CD4-positive, alpha-beta T cell treated with Interleukin-4 for 4 hours (primary cell): ENCODE results near the gene SSH3.
"Not testable (repeated sequence)": the region's sequence is repeated elsewhere in the genome, so short reads cannot be mapped to it uniquely, and the experiment has no call there.

ENCODE experiments used
- DNase-seq: peaks from one replicate; pipeline ENCODE4 v3.0.0-alpha.2; 2020

Gene SSH3

GRCh38 chr11:67313125-67313890 lies 10.0 kb downstream of the SSH3 start:
- no peak for DNase-seq

GRCh38 chr11:67314218-67314617 lies 10.9 kb downstream of the SSH3 start:
- DNase-seq = no peak

- DNase-seq = no peak
Observed at GRCh38 chr11:67315325-67315909, 12.1 kb downstream of the SSH3 start.

DNA sequence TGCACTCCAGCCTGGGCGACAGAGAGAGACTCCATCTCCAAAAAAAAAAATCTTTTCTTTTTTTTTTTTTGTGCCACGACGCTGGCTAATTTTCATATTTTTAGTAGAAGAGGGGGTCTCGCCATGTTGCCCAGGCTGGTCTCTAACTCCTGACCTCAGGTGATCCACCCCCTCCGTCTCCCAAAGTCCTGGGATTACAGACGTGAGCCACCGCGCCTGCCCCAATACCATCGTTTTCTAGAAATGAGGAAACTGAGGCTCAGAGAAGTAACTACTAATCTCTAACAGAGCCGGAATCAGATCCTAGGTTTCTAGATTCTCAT lies 13.5 kb downstream of the SSH3 start:
- no peak for DNase-seq

GRCh38 chr11:67317205-67317887 lies 14.0 kb downstream of the SSH3 start:
- DNase-seq = peak; percentile 97

- peak; percentile 10 for DNase-seq
Observed at GRCh38 chr11:67317888-67318555, 14.7 kb downstream of the SSH3 start.

GRCh38 chr11:67318876-67319275 lies 15.5 kb downstream of the SSH3 start:
- not testable (repeated sequence) for DNase-seq

GRCh38 chr11:67320011-67320410 lies 16.7 kb downstream of the SSH3 start:
- DNase-seq = no peak

GRCh38 chr11:67320691-67321090 lies 17.4 kb downstream of the SSH3 start:
- no peak for DNase-seq

DNA sequence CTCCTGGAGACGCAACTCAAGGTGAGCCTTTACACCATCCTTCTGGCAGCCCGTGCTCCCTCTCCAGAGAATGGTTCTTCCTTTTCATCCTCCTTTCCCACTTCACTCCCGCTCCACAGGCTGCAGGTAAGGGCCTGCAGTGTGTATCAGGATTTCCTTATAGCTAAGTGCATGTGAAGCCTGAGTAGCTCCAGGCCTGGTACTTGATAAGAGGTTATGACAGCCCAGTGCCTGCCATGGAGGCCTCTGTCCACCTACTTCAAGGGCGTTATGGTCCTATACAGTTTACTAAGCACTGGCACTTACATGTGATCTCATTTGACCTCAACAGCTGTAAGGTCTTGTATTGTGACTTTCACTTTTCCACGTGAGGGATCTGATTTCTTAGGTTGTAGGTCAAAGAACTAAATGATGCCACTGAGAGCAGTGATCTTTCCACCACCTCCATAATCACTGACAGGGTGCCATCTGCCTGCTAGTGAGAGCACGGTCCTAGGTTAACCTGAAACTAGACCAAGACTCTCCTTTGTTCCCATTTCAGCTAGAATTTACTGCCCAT lies 18.1 kb downstream of the SSH3 start:
- DNase-seq = no peak

DNA sequence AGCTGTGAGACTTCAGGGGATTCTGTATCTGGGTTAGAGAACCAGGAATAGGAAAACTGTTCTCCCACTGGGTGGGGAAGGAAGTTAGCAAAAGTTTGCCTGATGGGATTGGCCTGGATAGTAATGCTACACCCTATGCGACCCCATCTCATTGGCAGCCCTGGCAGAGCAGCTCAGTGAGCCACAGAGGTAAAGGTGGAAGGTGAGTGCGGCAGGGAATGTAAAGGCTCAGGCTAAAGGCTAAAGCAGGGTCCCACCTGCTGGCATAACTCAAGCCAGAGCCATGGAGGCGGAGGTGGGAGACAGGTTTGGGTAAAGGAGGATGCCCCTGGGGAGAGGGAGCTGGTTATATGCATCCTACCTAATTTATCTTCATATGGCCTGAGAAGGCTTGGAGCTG lies 18.7 kb downstream of the SSH3 start:
- no peak for DNase-seq

- DNase-seq = no peak
Observed at GRCh38 chr11:67323526-67323925, 20.2 kb downstream of the SSH3 start.

- no peak for DNase-seq
Observed at GRCh38 chr11:67332081-67332691, 28.9 kb downstream of the SSH3 start.

GRCh38 chr11:67337257-67337656 lies 33.9 kb downstream of the SSH3 start:
- no peak for DNase-seq

GRCh38 chr11:67344264-67344663 lies 40.9 kb downstream of the SSH3 start:
- peak; percentile 19 for DNase-seq

DNA sequence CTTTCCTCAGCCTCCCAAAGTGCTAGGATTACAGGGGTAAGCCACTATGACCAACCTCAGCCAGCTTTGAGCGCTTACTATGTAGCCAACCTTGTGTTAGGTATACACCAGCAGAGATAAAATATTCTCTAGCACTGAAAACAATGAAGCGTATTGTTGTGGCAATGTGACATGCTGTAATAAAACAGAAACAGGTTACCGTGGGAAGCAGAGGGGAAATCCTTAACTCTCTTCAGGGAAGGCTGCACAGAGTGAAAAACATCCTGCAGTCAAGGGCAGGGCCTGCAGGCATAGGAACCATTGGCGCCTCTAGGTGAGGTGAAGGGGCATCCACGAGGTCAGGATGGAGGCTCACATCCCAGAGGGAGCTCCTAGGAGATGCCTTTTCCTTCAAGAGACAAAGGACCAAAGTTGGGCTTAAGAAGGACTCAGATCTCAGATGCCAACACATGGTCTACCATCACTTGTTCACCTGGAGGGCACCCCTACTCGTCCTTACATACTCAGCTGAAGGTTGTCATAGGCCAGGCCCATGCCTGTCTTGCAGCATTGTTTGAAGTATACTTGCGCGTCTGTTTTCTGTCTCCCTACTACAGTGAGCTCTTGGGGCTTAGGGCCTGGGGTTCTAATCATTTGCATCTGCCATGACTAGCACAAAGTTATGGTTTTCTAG lies 42.1 kb downstream of the SSH3 start:
- DNase-seq = no peak

- DNase-seq = peak; percentile 57
Observed at GRCh38 chr11:67345920-67346819, 42.8 kb downstream of the SSH3 start.

GRCh38 chr11:67347964-67348749 lies 44.8 kb downstream of the SSH3 start:
- DNase-seq = no peak

- no peak for DNase-seq
Observed at GRCh38 chr11:67349036-67349435, 45.7 kb downstream of the SSH3 start.

DNA sequence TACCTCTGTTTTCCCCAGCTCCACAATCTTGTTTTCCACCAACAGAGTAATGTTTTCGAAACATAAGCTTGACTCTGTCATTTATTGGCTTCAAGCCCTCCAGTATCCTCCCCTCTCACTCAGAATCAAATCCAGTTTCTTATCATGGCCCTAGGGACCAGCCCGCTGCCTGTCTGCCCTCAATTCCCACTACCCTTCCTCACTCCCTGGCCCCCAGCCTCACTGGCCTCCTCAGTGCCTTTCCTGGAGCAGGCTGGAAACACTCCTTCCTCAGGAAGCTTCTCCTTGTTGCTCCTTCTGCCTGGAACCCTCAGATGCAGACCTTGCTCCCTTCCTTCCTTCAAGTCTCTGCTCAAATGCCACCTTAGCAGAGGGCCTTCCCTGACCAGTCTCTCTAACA lies 46.1 kb downstream of the SSH3 start:
- no peak for DNase-seq
